ENCODE data around the gene APMAP.

- TF ChIP-seq EZH2 (IDR thresholded peaks at IDR 0.05) (no peak), CTCF (IDR thresholded peaks at IDR 0.05) (no peak)
Observed at GRCh38 chr20:24999568-24999967, 7.0 kb upstream of the APMAP start.

Measured in neural progenitor cell (in vitro differentiated cells).